ENCODE results near the gene CEP63. TPM values are rescaled to one million over a fixed set of nuclear protein-coding genes. Genes with fewer than 3 reads are reported as not detected.

The CEP63 gene
- total RNA-seq, 4 donors from 2014 or later: 21.4 to 23.5 (median 22.4) TPM

DNA sequence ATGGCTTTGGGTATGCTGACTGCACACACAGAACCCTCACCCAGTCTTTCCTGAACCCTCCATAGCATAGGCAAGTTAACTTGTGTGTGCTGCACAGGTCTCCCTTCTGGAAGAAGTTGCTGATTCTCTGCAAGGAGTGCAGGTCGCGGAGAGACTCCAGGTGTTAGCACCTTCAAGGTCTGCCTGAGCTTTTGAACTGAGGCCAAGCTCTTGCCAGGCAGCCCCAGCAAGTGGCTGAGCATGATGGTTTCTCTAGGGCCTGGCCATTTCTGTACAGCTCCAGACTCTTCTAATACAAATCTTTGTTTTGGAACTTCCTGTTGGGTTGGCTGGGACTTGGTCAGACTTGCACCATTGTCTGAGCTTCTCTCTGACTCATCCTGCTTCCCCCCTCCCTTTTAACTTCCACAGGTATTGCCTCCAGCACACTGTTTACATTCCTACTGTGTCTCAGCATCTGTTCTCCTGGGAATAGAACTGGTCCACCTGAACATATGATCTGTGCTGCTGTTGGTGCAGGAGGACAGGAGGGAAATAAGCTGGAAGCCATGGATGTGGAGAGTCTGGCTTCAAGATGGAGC is 111.6 kb downstream of the CEP63 start:
- H3K27ac ChIP-seq: no peak overlapping the region
- in situ Hi-C loops (cut with MboI; ENCODE audit: low sequenced_read_pairs in 4 of 4) (loop anchor here in 1 of 4 donors (10.0 kb wide), 1 partner anchor 157 kb away; no protein-coding TSS in a partner anchor), intact Hi-C loops (cut with DNase I; ENCODE audit: low total_unique reads) (no loop called here)
- H3K27me3 ChIP-seq: no peaks in the 10 kb centered on the region
- no peak for DNase-seq
- no peaks in the 10 kb centered on the region for H3K4me1 ChIP-seq
- no peak for TF ChIP-seq POLR2A (IDR thresholded peaks at IDR 0.05)
- TF ChIP-seq, protein P1, sequence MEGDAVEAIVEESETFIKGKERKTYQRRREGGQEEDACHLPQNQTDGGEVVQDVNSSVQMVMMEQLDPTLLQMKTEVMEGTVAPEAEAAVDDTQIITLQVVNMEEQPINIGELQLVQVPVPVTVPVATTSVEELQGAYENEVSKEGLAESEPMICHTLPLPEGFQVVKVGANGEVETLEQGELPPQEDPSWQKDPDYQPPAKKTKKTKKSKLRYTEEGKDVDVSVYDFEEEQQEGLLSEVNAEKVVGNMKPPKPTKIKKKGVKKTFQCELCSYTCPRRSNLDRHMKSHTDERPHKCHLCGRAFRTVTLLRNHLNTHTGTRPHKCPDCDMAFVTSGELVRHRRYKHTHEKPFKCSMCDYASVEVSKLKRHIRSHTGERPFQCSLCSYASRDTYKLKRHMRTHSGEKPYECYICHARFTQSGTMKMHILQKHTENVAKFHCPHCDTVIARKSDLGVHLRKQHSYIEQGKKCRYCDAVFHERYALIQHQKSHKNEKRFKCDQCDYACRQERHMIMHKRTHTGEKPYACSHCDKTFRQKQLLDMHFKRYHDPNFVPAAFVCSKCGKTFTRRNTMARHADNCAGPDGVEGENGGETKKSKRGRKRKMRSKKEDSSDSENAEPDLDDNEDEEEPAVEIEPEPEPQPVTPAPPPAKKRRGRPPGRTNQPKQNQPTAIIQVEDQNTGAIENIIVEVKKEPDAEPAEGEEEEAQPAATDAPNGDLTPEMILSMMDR (IDR thresholded peaks at IDR 0.05 in 4 of 5, conservative IDR thresholded peaks at IDR 0.05 in 1 of 5): no peak
- H3K9me3 ChIP-seq: no peaks in the 10 kb centered on the region
- no peak overlapping the region for H3K4me3 ChIP-seq
- no peak for ATAC-seq
- H3K36me3 ChIP-seq: no peaks in the 10 kb centered on the region

DNA sequence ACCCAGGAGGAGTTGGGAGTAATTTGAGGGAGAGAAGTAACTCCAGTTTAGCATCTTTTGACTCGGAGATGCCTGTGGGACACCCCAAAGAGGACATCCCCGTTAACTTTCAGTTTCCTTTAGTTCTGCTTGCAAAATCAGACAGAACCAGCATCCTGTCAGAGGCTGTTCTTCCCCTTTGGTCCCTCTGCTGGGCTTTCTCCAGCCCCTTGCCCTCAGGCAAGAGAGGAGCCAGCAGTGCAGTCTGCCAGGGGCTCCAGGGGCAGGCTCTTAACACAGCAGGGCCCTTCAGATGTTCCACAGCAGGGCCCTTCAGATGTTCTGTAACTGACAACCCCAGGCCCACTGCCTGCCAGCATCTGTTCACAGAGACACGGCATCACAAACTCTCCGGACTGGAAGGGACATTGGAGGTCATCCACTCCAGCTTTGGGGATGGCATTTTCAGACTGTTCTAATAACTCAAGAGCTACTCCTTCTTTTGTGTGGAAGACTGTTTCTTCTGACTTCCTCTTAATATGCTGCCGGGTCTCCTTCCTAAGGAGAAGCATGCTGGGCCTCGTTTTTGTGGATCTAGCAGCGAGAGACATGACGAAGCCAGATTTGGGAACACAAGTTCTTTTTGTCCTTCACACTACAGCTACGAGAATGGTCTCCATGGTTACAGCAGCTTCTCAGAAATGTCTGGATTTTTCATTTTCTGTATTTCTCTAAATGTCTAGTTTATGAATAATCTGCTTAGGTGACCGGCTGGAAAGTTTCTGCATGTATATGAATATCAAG is 113.1 kb downstream of the CEP63 start:
- Histone ChIP-seq H3K4me3 (no peak overlapping the region), H3K4me1 (no peaks in the 10 kb centered on the region), H3K9me3 (no peaks in the 10 kb centered on the region), H3K27ac (no peak overlapping the region), H3K27me3 (no peaks in the 10 kb centered on the region), H3K36me3 (no peaks in the 10 kb centered on the region)
- ATAC-seq (no peak), DNase-seq (no peak)
- intact Hi-C loops (cut with DNase I; ENCODE audit: low total_unique reads) (no loop called here), in situ Hi-C loops (cut with MboI; ENCODE audit: low sequenced_read_pairs in 4 of 4) (loop anchor here in 1 of 4 donors (10.0 kb wide), 1 partner anchor 156 kb away; no protein-coding TSS in a partner anchor)
- TF ChIP-seq, protein P1 (IDR thresholded peaks at IDR 0.05 in 4 of 5, conservative IDR thresholded peaks at IDR 0.05 in 1 of 5): no peak
- TF ChIP-seq POLR2A (IDR thresholded peaks at IDR 0.05): no peak

DNA sequence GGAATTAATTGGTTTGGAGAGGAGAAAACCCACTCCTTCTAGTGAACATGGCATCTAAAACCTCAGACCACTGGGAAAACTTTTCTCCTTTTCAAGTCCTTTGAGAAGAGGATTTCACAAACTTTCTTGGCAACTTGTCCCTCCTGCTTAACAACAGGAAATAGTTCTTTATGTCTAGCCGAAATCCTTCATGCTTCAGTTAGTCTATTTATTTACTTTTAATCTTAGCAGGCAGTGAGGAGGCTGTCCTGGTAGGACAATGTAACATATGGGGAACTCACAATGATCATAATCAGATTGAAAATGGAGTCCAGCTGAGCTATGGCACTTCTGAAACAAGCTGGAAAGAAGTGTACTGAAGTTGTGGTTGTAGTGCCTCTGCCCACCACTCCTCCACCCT is 114.3 kb downstream of the CEP63 start:
- in situ Hi-C loops (cut with MboI; ENCODE audit: low sequenced_read_pairs in 4 of 4): loop anchor here (10.0 to 25.0 kb wide), 3 partner anchors 155 to 1295 kb away; no protein-coding TSS in a partner anchor
- no peak for ATAC-seq
- no peaks in the 10 kb centered on the region for H3K9me3 ChIP-seq

DNA sequence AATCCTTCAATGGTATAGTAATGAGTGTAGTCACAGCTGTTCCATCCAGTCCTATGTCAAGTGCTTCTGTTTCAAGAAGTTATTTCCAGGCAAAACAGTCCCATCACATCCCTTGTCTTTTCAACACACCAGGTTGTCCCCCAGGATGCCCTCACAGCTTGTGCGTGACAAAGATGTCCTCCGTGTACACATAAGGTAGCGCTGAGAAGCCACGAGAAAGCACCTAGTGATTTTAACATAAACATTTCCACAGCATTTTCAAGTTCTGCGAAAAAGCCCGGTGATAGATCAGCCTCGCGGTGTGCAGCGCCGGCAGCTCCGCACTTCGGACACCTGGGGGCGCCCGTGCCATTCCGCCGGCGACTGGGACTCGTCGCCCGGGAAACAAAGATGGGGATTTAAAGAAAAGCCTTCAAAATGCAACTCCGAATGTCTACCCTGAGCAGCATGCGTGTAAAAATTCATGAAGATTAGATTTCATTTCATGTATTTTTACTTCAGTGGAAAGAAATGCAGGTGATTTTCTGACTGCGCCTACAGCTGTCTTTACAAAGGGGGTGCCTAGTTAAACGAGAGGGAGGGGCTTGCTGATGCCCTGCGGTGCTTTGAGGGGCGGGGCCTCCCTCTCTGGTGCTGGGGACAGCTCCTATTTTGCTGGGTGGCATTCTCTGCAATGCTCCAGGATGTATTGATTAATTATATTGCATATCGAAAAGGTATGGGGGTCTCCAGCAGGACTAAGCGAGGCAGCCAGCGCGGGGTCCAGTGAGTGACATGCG is 115.0 kb downstream of the CEP63 start:
- Histone ChIP-seq H3K4me3 (no peak overlapping the region), H3K4me1 (no peaks in the 10 kb centered on the region), H3K9me3 (no peaks in the 10 kb centered on the region), H3K27ac (no peak overlapping the region), H3K27me3 (no peaks in the 10 kb centered on the region), H3K36me3 (no peaks in the 10 kb centered on the region)
- DNase-seq (no peak), ATAC-seq (peak; percentile 39 to 44)
- TF ChIP-seq, protein P1 (IDR thresholded peaks at IDR 0.05 in 4 of 5, conservative IDR thresholded peaks at IDR 0.05 in 1 of 5): peak; percentile 82 to 99 (median 87)
- no peak for TF ChIP-seq POLR2A (IDR thresholded peaks at IDR 0.05)
- in situ Hi-C loops (cut with MboI; ENCODE audit: low sequenced_read_pairs in 4 of 4): loop anchor here (10.0 to 25.0 kb wide), 3 partner anchors 154 to 1294 kb away; no protein-coding TSS in a partner anchor
- intact Hi-C loops (cut with DNase I; ENCODE audit: low total_unique reads): loop anchor here (1.0 to 10.0 kb wide), 4 partner anchors 76 to 1294 kb away; no protein-coding TSS in a partner anchor

More for the DNA sequence above, 114.3 kb downstream of the CEP63 start:
- Histone ChIP-seq H3K36me3 (no peaks in the 10 kb centered on the region), H3K27me3 (no peaks in the 10 kb centered on the region), H3K27ac (no peak overlapping the region), H3K4me3 (no peak overlapping the region), H3K4me1 (no peaks in the 10 kb centered on the region)
- intact Hi-C loops (cut with DNase I; ENCODE audit: low total_unique reads): loop anchor here (1.0 to 10.0 kb wide), 4 partner anchors 77 to 1295 kb away; no protein-coding TSS in a partner anchor
- TF ChIP-seq POLR2A (IDR thresholded peaks at IDR 0.05): no peak
- TF ChIP-seq, protein P1 (IDR thresholded peaks at IDR 0.05 in 4 of 5, conservative IDR thresholded peaks at IDR 0.05 in 1 of 5): no peak
- DNase-seq: no peak
